ENCODE data around the gene LRRC10B.

Gene LRRC10B

GRCh38 chr11:61549662-61550568 lies 41.4 kb downstream of the LRRC10B start:
- DNase-seq = no peak

DNA sequence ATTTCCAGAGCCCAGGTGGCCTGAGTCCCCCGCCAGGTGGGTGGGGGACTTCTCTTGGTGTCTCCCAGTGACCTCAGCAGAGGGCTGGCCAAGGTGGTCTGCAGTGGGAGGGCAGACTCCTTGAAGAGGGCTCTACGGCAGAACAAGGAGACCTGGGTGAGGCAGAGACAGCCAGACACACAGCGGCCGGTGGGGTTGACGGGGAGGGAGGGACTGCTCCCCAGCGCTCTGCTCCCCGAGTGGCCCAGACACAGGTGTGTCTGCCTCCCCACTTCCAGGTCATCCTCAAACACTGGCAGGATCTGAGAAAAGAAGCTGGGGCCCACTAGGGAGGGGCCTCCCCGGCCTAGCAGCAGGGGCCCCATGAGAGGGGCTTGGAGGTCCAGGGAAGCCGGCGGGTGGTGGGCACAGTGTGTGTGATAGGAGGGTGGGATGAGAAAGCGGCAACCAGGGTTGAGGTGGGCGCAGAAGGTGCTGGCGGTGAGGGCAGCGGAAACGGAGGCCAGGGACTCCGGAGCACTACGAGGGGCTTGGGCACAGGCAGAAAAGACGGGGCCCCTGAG lies 42.2 kb downstream of the LRRC10B start:
- no peak for DNase-seq

DNA sequence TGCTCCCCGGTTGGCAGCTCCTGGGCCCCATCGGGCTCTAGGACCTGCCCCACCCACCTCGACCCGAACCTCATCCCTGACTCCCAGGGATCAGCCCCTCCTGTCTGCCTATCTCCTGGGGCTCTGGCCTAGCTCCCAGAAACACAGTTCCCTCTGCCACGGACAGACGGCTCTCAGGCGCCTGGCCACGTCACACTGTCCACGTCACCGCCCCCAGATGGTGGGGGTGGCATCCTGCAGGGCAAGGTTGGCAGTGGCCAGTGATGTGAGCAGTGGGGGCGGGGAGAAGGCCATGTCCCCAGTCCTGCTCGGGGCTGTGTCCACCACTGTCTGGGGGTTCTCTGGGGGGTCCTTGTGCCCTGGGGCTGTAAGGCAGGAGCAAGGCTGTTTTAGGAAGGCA lies 43.1 kb downstream of the LRRC10B start:
- DNase-seq = no peak

DNA sequence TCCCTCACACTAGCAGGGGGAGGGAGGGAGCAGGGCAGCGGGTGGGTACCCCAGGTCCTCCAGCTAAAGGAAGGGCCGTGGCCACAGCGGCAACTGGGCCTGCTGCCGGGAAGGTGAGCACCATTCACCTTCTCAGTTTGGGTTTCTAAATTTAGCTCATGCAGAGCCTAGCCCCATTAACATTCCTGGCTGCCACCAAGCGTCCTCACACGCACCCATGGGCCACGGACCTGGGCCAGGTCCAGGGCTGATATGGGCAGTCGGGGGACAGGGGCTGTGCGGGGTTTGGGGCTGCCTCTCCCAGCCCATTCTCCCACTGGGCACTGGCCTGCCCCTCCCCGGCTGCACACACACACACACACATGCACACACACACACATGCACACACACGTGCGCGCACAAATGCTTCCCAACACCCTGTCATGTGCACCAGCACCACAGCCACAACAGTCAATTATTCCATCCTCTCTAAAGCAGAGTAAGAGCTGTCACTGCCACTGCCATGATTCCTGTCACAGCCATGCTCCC lies 43.6 kb downstream of the LRRC10B start:
- no peak for DNase-seq

GRCh38 chr11:61553373-61554171 lies 45.0 kb downstream of the LRRC10B start:
- no peak for DNase-seq

- DNase-seq = no peak
Observed at GRCh38 chr11:61554172-61554988, 45.8 kb downstream of the LRRC10B start.

DNA sequence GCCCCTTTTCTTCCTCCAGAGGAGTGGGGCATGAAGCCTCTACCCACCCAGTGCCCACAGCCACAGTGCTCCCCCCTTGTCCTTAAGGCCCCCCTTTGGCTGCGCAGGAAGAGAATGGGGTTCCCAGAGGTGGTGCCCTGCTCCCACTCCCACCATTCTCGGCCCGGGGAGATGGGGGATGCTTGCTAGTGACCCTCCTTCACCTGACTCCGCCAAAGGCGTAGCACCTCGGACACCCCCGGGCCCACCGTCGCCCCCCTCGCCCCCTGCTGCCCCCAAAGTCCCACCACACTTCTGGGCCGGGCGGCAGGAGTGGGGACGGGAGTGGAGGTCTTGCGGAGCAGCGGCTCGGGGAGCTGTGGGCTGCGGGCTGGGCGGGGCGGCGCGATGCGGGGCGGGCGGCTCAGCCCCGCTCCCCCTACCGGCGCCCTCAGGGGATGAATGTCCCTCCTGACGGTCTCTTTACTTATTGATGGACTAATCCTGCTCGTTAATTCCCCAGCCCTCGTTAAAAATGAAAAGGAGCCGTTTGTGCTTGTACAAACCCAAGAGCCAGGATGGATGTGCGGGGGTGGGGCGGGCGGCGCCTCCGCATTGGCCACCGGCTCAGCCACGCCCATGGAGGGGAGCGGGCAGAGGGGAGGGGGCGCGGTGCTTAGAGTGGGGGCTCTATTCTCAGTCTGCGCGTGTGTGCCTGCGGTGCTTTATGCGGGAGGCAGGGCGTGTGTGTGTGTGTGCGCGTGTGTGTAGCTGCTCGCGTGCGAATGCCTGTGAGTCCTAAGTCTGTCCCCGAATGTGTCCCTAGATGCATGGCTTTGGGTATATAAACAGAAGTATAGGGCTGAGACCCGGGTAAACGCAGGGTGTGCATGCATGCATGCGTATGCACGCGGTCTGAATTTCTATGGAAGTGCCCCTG lies 46.8 kb downstream of the LRRC10B start:
- DNase-seq = no peak

DNA sequence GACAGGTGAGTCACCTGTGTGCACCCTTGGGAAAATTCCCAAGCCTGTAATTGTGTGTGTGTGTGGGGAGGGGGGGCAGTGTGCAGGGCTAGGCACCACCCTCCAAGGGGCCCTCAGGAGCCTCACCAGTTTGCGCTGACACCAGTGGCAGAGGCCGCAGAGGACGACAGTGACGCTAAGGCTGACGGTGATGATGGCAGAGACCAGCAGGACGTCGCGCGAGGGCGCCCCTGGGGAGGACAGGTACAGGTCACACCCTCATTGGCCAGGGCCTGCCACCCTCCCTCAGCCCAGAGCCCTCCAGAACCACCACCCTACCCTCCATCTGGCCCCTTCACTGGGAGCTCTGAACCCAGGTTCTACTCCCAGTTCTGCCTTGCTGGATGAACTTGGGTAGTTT lies 47.4 kb downstream of the LRRC10B start:
- no peak for DNase-seq

GRCh38 chr11:61556621-61557020 lies 48.1 kb downstream of the LRRC10B start:
- DNase-seq = no peak

All from hippocampal formation (tissue), 2 donors.